Measurements from ENCODE around the gene PAQR3. TPM values are rescaled to one million over a fixed set of nuclear protein-coding genes. Genes with fewer than 3 reads are reported as not detected.
"Not testable (repeated sequence)": the region's sequence is repeated elsewhere in the genome, so short reads cannot be mapped to it uniquely, and the experiment has no call there.

The PAQR3 gene
- total RNA-seq, 1 donor: 16.6 TPM

DNA sequence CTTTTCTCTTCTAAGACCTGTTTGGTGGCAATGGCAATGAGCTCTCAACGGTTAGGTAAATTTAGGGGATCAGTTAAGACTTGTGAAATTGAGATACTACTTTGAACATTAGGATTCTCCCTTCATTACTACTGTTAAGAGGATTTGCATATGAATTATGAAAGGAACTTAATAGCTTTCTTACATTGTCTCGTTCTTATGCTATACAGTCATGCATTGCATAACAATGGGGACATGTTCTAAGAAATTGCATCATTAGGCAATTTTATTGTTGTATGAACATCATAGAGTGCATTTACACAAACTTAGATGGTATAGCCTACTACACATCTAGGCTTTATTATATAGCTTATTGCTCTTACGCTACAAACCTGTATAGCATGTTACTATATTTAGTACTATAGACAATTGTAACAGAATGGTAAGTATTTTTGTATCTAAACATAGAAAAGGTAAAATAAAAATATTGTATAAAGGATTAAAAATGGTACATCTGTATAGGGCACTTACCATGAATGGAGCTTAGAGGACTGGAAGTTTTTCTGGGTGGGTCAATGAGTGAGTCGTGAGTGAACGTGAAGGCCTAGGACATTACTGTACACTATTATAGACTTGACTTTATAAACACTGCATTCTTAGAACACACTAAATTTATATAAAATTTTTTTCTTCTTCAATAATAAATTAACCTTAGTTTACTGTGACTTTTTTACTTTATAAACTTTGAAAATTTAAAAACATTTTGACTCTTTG lies 62.5 kb downstream of the PAQR3 start:
- H3K9me3 ChIP-seq (ENCODE audit: low read depth, low read length): no peaks in the 10 kb centered on the region
- no peaks in the 10 kb centered on the region for H3K79me2 ChIP-seq (ENCODE audit: insufficient read depth, low read length)
- H4K20me1 ChIP-seq (ENCODE audit: insufficient read depth, low read length): no peaks in the 10 kb centered on the region
- DNase-seq (ENCODE audit: insufficient read length, low spot score, missing footprints): no peak
- no peaks in the 10 kb centered on the region for H3K4me1 ChIP-seq (ENCODE audit: insufficient read depth, low read length)
- peaks cover 34% of the 10 kb centered on the region for H3K36me3 ChIP-seq (ENCODE audit: insufficient read depth, low read length)
- H3K4me2 ChIP-seq (ENCODE audit: insufficient read depth, low read length): no peak overlapping the region
- H3K4me3 ChIP-seq (ENCODE audit: insufficient read depth, low read length): no peak overlapping the region
- TF ChIP-seq, protein P1, sequence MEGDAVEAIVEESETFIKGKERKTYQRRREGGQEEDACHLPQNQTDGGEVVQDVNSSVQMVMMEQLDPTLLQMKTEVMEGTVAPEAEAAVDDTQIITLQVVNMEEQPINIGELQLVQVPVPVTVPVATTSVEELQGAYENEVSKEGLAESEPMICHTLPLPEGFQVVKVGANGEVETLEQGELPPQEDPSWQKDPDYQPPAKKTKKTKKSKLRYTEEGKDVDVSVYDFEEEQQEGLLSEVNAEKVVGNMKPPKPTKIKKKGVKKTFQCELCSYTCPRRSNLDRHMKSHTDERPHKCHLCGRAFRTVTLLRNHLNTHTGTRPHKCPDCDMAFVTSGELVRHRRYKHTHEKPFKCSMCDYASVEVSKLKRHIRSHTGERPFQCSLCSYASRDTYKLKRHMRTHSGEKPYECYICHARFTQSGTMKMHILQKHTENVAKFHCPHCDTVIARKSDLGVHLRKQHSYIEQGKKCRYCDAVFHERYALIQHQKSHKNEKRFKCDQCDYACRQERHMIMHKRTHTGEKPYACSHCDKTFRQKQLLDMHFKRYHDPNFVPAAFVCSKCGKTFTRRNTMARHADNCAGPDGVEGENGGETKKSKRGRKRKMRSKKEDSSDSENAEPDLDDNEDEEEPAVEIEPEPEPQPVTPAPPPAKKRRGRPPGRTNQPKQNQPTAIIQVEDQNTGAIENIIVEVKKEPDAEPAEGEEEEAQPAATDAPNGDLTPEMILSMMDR (IDR thresholded peaks at IDR 0.05; ENCODE audit: extremely low read depth, low read depth, low read length): no peak
- H3K27ac ChIP-seq (ENCODE audit: low read depth, low read length): no peak overlapping the region
- H3K27me3 ChIP-seq (ENCODE audit: insufficient read depth, low read length): no peaks in the 10 kb centered on the region
- H2AFZ ChIP-seq (ENCODE audit: low read length): no peak overlapping the region

GRCh38 chr4:78870056-78870455 lies 69.2 kb downstream of the PAQR3 start:
- DNase-seq (ENCODE audit: insufficient read length, low spot score, missing footprints): no peak
- peaks cover 27% of the 10 kb centered on the region for H3K36me3 ChIP-seq (ENCODE audit: insufficient read depth, low read length)

DNA sequence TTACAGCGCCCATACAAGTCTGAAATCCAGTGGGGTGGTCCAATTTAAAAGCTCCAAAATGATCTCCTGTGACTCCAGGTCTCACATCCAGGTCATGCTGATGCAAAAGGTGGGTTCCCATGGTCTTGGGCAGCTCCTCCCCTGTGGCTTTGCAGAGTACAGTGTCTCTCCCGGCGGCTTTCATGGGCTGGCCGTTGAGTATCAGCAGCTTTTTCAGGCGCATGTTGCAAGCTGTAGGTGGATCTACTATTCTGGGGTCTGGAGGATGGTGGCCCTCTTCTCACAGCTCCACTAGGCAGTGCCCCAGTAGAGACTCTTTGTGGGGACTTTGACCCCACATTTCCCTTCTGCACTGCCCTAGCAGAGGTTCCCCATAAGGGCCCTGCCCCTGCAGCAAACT lies 70.5 kb downstream of the PAQR3 start:
- peaks cover 27% of the 10 kb centered on the region for H3K36me3 ChIP-seq (ENCODE audit: insufficient read depth, low read length)
- H3K4me3 ChIP-seq (ENCODE audit: insufficient read depth, low read length); DNase-seq (ENCODE audit: insufficient read length, low spot score, missing footprints): not testable (repeated sequence)

More at GRCh38 chr4:78870056-78870455, 69.2 kb downstream of the PAQR3 start:
- Histone ChIP-seq H2AFZ (ENCODE audit: low read length) (no peak overlapping the region), H3K4me2 (ENCODE audit: insufficient read depth, low read length) (no peak overlapping the region), H3K4me3 (ENCODE audit: insufficient read depth, low read length) (no peak overlapping the region), H3K9me3 (ENCODE audit: low read depth, low read length) (no peaks in the 10 kb centered on the region), H3K27me3 (ENCODE audit: insufficient read depth, low read length) (no peaks in the 10 kb centered on the region), H3K27ac (ENCODE audit: low read depth, low read length) (no peak overlapping the region), H4K20me1 (ENCODE audit: insufficient read depth, low read length) (no peaks in the 10 kb centered on the region), H3K4me1 (ENCODE audit: insufficient read depth, low read length) (no peaks in the 10 kb centered on the region), H3K79me2 (ENCODE audit: insufficient read depth, low read length) (no peaks in the 10 kb centered on the region)
- TF ChIP-seq, protein P1 (IDR thresholded peaks at IDR 0.05; ENCODE audit: extremely low read depth, low read depth, low read length): no peak

DNA sequence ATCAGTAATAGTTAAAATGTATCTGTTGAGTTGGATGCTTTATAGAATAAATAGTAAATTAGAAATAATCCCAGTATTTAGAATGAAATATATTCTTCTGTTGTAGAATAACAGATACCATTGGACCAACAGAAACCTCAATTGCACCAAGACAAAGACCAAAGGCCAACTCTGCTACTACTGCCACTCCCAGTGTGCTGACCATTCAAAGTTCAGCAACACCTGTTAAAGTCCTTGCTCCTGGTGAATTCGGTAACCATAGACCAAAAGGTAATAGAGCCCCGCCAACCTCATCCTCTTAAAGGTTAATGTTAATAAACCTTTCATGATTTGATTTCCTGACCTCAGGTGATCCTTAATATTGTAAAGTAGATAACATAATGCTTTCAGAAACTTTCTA lies 73.8 kb downstream of the PAQR3 start:
- Histone ChIP-seq H3K4me2 (ENCODE audit: insufficient read depth, low read length) (no peak overlapping the region), H2AFZ (ENCODE audit: low read length) (no peak overlapping the region), H3K9me3 (ENCODE audit: low read depth, low read length) (no peaks in the 10 kb centered on the region), H3K27me3 (ENCODE audit: insufficient read depth, low read length) (no peaks in the 10 kb centered on the region), H3K27ac (ENCODE audit: low read depth, low read length) (no peak overlapping the region), H3K4me3 (ENCODE audit: insufficient read depth, low read length) (no peak overlapping the region), H4K20me1 (ENCODE audit: insufficient read depth, low read length) (no peaks in the 10 kb centered on the region), H3K4me1 (ENCODE audit: insufficient read depth, low read length) (no peaks in the 10 kb centered on the region), H3K79me2 (ENCODE audit: insufficient read depth, low read length) (no peaks in the 10 kb centered on the region), H3K36me3 (ENCODE audit: insufficient read depth, low read length) (peaks cover 15% of the 10 kb centered on the region)
- TF ChIP-seq, protein P1 (IDR thresholded peaks at IDR 0.05; ENCODE audit: extremely low read depth, low read depth, low read length): no peak
- no peak for DNase-seq (ENCODE audit: insufficient read length, low spot score, missing footprints)

More for the DNA sequence above, 70.5 kb downstream of the PAQR3 start:
- not testable (repeated sequence) for H3K27me3 ChIP-seq (ENCODE audit: insufficient read depth, low read length); H3K27ac ChIP-seq (ENCODE audit: low read depth, low read length); H4K20me1 ChIP-seq (ENCODE audit: insufficient read depth, low read length); H3K4me2 ChIP-seq (ENCODE audit: insufficient read depth, low read length); H3K9me3 ChIP-seq (ENCODE audit: low read depth, low read length); H3K4me1 ChIP-seq (ENCODE audit: insufficient read depth, low read length); H2AFZ ChIP-seq (ENCODE audit: low read length); H3K79me2 ChIP-seq (ENCODE audit: insufficient read depth, low read length)
